Erythroblast (primary cell): ENCODE results near the gene MGAT5B.
"Not testable (repeated sequence)": the region's sequence is repeated elsewhere in the genome, so short reads cannot be mapped to it uniquely, and the experiment has no call there.

ENCODE experiments used
- DNase-seq, 2 experiments: peaks; one replicate each; lab custom pipeline; 2025; lab: John Stamatoyannopoulos, UW
- GATA1 ChIP-seq: IDR thresholded peaks from 2 replicates; pipeline ENCODE4 v1.6.1; 2011; ENCODE audit warnings: low read depth, mild to moderate bottlenecking, control low read depth, low read length, moderate library complexity
- POLR2A ChIP-seq: IDR thresholded peaks from 2 replicates; pipeline ENCODE4 v1.6.1; 2011; ENCODE audit warnings: mild to moderate bottlenecking, low read length

Gene MGAT5B

DNA sequence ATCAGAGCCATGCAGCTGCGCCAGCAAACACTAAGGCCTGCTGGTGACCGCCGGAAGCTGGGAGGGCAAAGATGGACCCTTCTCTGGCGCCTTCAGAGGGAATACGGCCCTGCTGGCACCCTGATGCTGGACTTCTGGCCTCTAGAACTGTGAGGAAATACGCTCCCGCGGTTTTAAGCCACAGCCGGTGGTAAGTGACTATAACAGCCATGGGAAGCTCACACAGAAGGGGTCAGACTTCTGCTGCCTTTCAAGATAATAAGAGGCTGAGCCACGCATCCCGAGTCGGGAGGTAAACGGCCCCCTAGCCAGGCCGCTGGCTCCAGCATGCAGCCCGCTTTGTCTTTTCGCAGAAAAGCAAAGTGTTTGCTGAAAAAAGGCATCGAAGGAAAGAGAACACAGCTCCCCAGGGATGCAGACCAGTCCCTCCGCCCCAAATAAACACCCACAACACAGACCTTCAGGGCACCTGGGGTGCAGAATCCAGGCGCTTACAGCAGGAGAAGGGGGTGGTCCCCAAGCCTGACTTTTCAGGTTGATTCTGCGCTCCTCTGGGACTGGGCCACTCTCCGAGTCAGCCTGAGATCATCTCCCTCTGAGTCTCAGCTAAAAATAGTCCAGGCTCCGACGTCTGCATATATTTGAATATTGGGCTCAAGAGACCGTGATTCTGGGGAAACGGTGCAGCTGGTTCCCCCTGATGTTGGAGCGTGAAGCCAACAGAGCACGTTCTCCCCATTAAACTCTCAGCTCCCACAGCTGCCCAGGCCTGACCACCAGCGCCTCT, 89.7 kb downstream of the MGAT5B start:
- TF ChIP-seq GATA1 (no peak), POLR2A (no peak)
- no peak for DNase-seq

GRCh38 chr17:76958974-76959373, 90.8 kb downstream of the MGAT5B start:
- no peak for DNase-seq
- TF ChIP-seq POLR2A: no peak
- TF ChIP-seq GATA1: no peak

DNA sequence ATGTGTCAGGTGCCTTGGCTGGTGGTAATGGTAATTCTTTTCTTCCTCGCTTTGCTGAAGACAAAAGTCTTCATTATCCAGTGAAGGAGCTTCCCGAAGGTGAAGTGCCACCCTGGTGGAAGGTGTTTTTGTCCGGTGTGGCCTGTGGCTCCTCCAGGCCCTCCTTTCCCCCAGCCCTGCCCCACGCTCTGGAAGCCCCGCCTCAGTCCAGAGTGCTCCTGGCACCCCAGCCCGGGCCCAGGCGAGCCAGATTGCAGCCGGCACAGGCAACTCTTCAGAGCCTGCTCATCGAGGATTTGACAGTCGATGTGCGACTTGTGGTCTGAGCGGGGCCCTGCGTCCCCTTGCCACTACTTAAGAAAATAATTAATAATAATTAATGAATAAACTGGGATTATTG, 93.7 kb downstream of the MGAT5B start:
- DNase-seq: no peak
- no peak for TF ChIP-seq POLR2A
- TF ChIP-seq GATA1: no peak

GRCh38 chr17:76962858-76963257, 94.7 kb downstream of the MGAT5B start:
- TF ChIP-seq POLR2A (no peak), GATA1 (no peak)
- no peak for DNase-seq

DNA sequence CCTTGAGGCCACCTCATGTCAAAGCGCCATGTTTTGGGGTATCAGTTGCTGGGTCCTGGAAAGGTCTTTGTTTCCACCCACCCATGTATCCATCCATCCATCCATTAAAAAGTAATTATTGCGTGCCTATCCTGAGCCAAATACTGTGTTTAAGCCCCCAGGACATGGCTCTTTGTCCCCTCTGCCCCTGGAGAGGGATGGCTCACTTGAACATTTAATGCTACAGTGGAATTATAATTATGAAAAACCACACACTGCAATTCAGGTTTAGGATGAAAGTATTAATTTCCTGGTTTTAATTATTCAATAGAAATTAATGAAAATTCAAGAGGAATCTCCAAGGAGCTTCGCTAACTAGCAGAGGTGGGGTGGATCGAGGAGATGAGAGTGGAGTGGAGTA, 97.8 kb downstream of the MGAT5B start:
- no peak for TF ChIP-seq GATA1
- TF ChIP-seq POLR2A: no peak
- DNase-seq: no peak

GRCh38 chr17:76966486-76967181, 98.4 kb downstream of the MGAT5B start:
- TF ChIP-seq GATA1: no peak

DNA sequence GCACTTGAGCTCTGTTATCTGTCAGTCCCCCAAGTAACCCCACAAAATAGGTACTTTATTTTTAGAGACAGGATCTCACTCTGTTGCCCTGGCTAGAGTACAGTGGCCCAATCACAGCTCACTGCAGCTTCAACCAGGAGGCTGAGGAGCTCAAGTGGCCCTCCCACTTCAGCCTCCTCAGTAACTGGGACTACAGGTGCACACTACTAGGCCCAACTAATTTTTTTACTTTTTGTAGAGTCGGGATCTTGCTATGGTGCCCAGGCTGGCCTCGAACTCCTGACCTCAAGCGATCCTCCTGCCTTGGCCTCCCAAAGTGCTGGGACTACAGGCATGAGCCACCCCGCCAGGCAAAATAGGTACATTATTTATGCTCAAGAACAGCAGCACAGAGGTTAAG, 99.6 kb downstream of the MGAT5B start:
- TF ChIP-seq POLR2A: no peak
- TF ChIP-seq GATA1: no peak
- DNase-seq: no peak

More at GRCh38 chr17:76966486-76967181, 98.4 kb downstream of the MGAT5B start:
- DNase-seq: no peak

GRCh38 chr17:76968707-76969597, 100.7 kb downstream of the MGAT5B start:
- no peak for DNase-seq
- TF ChIP-seq POLR2A (no peak), GATA1 (no peak)

- TF ChIP-seq GATA1 (no peak), POLR2A (no peak)
- DNase-seq: no peak
Measured at GRCh38 chr17:76969598-76970172, 101.5 kb downstream of the MGAT5B start.

DNA sequence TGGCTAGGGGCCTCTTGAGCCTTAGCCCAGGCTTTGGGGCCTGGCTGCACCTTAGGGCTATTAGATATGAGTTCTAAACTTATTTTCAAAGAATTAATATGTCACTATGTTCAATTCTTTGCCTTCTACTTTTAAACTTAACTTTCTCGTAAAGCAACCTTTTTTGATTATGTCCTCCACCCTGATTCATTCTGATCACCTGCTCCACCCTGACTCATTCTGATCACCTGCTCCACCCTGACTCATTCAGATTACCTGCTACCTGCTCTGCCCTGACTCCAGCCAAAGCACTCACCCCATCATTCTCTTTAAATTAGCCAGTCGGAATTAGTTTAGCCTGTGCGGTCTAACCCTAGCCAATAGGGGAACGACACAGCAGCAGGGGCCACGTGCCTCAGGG, 102.0 kb downstream of the MGAT5B start:
- not testable (repeated sequence) for DNase-seq

- TF ChIP-seq GATA1 (no peak), POLR2A (no peak)
- DNase-seq: no peak
Measured at GRCh38 chr17:76972046-76972641, 103.9 kb downstream of the MGAT5B start.

- TF ChIP-seq POLR2A (no peak), GATA1 (no peak)
- no peak for DNase-seq
Measured at GRCh38 chr17:76973040-76973439, 104.8 kb downstream of the MGAT5B start.

DNA sequence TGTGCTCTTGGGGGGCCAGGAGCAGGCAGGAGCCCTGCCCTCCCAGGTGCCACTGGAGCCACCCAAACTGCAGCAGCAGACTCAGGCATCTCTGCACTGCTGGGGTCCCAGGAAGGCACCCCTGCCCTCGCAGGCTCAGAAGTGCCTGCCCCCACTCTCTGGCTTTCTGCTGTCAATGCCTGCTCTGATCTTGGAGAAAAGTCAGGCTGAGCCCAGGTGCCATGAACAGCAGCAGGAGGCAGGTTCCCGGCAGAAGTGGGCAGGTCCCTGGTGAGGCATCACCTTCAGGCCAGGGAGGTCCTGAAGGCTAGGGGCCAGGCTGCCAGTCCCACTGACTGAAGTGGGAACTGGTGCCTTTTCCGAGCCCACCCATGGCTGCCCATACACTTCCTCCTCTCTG, 106.5 kb downstream of the MGAT5B start:
- TF ChIP-seq POLR2A (no peak), GATA1 (no peak)
- no peak for DNase-seq

DNA sequence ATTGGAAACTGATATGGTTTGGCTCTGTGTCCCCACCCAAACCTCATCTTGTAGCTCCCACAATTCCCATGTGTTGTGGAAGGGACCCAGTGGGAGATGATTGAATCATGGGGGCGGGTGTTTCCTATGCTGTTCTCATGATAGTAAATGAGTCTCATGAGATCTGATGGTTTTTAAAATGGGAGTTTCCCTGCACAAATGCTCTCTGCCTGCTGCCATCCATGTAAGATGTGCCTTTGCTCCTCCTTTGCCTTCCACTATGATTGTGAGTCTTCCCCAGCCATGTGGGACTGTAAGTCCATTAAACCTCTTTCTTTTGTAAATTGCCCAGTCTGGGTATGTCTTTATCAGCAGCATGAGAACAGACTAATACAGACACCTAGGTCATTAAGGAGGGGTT, 109.8 kb downstream of the MGAT5B start:
- DNase-seq: not testable (repeated sequence)
